ENCODE results near the gene NEK6. TPM values are rescaled to one million over a fixed set of nuclear protein-coding genes. Genes with fewer than 3 reads are reported as not detected.

Gene NEK6
- total and polyA plus RNA-seq, 2 of the 8 experiments (the other 6 are each of a cell fraction or from before 2014, with no cell fraction given) = 17.7 to 19.7 TPM

DNA sequence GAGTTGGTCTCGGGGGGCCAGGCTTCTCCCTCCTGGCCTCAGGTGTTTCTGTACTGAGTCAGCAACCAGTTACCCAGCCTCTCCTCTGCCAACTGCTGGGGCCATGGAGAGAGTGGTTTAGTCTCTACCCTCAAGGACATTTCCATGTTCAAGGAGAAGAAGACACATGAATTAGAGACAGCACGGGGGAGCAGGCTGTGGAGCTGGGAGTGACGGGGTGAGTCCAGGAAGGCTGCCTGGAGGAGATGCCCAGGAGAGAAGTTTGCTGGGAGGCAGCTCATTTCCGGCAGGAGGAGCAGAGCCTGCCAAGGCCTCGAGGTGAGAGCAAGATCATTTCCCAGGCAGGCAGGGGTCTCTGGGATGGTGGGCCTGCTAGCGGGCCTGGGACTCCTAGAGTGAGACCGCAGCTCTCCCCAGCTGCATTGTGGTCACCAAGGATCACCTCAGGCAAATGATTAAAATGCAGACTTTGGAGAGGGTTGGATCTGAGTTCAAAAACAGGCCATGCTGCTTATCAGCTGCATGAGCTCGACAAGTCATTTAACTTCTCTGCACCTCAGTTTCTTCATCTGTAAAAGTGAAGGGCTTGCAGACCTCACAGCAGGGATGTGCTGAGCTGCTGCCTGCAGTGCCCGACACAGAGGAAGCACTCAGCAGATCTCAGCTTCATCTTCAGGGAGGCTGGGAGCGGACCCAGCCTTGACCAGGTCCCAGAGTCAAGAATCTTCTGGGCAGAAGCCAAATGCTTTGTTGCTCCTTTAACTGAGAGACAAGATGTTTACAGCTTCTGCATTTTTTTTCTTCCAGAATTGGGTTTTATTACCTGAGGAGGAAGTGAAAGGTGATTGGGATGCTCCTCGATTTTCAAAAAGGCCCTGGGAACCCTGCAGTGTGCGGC is 35.2 kb downstream of the NEK6 start (continued):
- no peak for TF ChIP-seq TAF7 (optimal IDR thresholded peaks at IDR 0.05; ENCODE audit: borderline replicate concordance, low read depth, low read length)

All from H1 (cell line).